HG02970 (cell line): Measurements from ENCODE around the gene GUCD1.
"Not testable (repeated sequence)": the region's sequence is repeated elsewhere in the genome, so short reads cannot be mapped to it uniquely, and the experiment has no call there.

Experiments
- ATAC-seq: cut with Tn5 transposase; IDR thresholded peaks from one replicate; pipeline ENCODE4 v1.9.1; 2021; ENCODE audit warnings: mild to moderate bottlenecking, moderate library complexity, moderate number of reproducible peaks; ENCODE audit not compliant: unreplicated experiment, low FRiP score

The GUCD1 gene

DNA sequence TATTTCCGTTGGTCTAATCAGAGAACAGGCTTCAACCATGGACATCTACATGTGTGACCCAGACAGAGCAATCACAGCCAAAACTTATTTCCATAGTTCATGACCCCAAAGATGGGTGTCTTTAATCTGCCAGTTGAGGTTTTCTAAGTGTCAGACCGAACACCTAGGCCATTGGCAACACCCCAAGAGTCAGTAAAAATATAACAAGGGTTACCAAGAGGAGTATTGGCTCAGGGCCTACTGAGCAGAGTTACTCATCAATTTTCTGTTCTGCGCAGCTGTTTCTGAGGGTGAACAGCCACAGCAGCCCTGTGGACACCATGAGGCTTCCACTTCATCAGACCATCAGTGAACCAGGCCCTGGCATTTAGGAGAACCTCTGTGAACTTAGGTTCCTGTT is 18.8 kb downstream of the GUCD1 start:
- no peak for ATAC-seq

DNA sequence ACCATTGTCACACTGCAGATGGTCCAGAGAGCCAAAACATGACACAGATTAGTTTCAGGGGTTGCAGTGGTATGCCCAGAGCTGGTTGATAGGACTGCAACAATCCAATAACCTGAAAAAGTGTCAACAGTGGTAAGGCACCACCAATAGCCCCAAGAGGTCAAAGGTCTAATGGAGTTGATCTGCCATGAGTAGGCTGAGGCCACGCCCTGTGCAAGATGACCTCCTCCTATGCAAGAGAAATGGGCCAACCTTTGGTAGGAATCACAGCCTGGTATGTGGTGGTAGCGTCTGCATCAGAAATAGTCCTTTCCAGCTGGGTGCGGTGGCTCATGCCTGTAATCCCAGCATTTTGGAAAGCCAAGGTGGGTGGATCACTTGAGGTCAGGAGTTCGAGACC is 19.6 kb downstream of the GUCD1 start:
- ATAC-seq = no peak

DNA sequence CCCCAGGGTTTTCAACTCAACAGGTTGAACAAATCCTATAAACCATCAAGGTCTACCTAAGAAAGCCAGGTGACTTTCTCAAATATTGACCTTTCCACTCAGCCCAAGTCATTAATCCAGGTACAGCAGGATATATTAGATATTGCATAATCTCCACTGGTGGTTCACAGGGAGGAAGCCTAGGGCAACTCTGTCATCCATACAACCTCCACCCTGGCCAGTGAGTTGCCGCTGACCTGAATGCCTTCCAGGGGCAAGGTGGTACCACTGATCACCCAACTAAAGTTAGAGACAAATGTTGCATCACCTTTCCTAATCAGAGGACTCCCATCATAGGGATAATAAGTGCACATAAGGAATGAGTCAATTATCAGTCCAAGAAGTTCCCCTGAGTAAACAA is 22.9 kb downstream of the GUCD1 start:
- ATAC-seq = no peak

GRCh38 chr22:24530968-24531367 is 24.0 kb downstream of the GUCD1 start:
- not testable (repeated sequence) for ATAC-seq

DNA sequence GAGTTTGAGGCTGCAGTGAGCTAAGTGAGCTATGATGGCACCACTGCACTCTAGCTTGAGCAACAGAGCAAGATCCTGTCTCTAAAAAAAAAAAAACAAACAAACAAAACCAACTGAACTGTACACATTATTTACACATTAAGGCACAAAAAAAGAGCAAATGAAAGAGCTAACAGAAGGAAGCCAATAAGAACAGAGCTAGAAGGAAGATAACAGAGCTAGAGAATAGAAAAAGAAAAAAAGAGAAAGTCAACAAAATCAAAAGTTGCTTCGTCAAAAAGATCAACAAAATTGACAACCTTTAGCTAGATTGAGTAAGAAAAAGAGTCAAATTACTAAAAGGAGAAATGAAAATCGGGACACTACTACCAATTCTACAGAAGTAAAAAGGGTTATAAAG is 25.0 kb downstream of the GUCD1 start:
- ATAC-seq = no peak

DNA sequence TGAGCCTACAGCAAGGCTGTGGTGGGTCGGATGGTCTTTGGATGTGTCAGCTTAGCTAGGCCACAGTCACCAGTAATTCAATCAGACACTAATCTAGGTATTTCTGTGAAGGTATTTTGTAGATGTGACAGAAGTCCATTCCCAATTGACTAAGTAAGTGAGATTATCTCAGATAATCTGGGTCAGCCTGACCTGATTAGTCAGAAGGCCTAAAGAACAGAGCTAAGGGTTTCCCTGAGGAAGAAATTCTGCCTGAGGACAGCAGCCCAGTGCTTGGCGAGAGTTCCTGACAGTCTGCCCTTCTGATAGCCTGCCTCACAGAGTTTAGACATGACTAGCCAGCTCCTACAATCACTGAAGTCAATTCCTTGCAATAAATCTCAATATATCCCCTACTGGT is 28.7 kb downstream of the GUCD1 start:
- ATAC-seq = no peak

GRCh38 chr22:24525416-24526037 is 29.4 kb downstream of the GUCD1 start:
- ATAC-seq = peak; percentile 81

- no peak for ATAC-seq
These were observed 31.1 kb downstream of the GUCD1 start for GRCh38 chr22:24523873-24524272.

DNA sequence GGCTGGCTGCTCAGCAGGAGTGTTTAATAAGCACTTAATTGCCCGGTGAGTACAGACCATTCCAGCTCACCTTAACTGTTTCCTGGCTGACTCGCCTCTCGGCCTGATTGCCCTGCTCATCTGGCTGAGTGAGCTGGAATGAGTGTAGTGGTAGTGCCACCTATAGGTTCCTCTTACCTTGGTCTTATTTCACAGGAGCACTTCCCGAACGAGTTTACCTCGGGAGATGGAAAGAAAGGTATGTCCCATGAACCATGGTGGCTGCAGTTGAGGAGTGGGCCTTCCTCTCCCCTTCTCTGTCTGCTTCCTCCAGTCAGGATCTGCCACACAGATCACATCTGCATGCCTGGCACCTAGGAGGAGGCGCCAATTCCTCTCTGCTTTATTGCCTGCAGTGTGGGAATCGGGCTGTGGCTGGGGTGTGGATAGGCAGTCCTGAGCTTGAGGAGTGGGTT is 33.1 kb downstream of the GUCD1 start:
- ATAC-seq = no peak

GRCh38 chr22:24519496-24519895 is 35.4 kb downstream of the GUCD1 start:
- ATAC-seq = no peak

DNA sequence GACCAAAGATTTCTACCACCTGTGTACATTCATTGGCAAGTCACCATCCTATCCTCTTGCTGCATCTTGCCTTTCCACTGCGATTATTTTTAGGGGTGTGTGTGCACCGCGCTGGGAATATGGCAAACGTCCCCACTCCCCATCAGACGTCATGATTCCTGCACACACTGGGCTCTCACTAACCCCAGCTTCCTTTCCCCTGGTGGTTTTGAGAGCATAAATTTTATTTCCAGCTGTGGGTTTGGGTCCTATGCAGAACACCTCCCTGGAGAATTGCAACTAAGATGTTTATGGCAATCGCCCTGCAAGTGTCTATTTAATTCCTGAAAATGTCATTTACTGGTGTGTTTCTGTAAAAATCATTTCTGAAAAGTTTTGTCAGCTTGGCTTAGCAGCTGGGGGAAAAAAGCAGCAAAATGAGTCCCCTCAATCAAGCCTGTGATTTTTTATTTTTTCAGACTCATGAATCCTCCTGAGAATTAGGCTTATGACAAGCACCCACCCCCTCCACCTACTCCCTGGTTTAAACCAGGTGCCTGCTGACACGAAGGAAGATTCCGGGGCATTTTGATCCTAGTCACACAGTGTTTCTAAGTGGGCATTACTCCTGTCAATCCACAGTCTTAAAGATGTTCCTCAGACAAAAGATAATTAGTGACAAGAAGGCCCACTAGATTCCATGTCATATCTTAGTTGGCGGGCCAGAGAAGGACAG is 36.0 kb downstream of the GUCD1 start:
- no peak for ATAC-seq

- ATAC-seq = no peak
These were observed 36.7 kb downstream of the GUCD1 start for GRCh38 chr22:24518228-24518627.

- no peak for ATAC-seq
These were observed 37.5 kb downstream of the GUCD1 start for GRCh38 chr22:24517446-24517845.

GRCh38 chr22:24516301-24516737 is 38.6 kb downstream of the GUCD1 start:
- no peak for ATAC-seq

DNA sequence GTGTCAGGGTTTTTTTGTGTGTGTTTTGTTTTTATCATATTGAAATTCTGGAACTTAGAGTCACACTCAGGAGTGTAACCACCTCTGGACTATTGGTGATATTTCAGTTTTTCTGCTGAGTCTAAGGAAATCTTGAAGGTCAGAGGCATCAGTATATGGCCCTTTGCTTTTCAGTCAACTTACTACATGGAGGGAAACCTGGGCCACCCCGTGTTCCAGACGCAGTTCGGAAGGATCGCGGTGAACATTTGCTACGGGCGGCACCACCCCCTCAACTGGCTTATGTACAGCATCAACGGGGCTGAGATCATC is 40.0 kb downstream of the GUCD1 start:
- no peak for ATAC-seq

DNA sequence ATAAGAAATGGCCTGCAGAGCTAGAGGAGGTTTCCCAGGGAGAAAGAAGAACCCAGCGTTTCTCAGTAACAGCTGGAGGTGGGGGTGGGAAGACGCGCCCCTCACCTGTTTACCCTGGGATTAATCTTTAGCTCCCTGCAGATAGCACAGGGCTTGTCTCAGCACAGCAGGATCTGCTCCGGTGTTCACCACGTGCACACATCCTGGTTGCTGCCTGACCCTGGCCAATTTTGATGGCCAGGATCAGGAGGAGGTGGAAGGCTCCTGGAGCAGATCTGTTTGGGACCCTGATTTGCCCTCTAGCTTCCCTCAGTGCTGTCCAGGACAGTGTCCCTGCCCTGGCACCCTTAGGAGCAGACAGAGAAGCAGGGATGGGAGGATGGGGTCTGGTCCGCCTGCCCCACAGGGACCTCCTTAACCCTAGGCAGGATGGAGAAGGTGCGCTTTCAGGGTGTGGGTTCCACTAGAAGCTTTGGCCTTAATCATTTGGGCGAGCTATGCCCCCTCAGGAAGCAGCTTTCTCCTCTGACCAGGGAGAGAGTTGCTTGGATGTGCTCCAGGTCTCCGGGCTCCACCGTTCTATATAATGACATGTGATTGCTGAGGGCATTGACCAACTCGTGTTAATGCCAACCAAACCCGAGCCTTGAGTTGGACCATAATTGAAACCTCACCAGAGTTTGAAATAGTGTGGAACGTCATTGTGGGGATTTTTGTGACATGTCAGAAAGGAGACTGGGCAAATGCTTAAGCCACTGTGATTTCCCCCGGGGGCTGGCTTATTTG is 40.5 kb downstream of the GUCD1 start:
- no peak for ATAC-seq

DNA sequence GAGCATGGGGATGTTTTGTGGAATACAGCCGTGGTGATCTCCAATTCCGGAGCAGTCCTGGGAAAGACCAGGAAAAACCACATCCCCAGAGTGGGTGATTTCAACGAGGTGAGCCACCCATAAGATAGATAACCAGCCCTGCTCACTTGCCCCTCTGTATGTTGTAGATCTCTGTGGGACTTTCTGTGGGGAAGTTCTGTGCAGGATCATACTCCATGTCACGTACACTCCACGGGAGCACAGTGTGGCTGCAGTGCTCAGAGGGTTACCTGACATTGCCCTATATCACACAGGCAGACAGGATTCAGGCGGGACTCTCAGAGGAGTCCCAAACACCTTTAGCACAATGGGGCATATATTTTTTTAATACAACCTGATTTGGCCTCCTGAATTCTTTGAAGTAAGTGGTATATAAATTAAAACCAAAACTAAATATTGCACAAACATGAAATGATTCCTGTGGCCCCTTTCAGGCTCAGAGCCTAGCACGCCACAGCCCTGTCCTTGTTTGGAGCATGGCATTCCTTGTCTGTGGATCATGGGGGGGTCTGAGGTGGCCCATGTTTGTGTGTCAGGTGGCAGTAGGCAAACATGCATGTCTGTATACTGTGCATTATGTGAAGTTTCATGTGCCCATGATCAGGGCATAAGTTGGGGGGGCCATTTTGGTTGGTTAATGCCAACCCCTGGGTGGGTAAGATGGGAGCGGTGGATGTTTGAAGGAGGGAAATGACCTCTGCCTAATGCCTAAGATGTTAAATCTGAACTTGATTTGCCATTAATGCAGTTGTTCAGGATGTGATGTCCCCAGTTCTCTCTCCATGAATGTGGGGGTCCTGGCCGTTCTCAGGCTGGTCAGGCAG is 41.3 kb downstream of the GUCD1 start:
- no peak for ATAC-seq

DNA sequence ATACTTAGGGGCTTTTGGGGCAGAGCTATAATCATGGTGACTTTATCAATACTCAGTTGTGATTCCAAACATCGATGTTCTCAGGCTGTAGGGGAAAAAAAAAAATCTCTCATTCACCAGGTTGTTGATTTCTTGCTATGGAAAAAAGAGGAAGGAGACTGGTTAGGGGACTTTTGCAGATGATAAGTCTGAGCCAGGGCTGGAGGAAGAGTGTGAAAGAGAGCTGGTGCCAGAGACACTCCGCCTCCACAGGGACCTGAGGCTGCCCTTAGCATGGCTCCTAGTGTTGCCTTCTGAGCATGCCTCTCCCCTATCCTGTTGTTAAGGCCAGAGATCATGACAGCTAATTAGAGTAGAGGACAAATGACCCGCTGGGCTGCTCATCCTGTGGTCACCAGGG is 42.9 kb downstream of the GUCD1 start:
- no peak for ATAC-seq

- ATAC-seq = no peak
These were observed 44.0 kb downstream of the GUCD1 start for GRCh38 chr22:24510637-24511625.

DNA sequence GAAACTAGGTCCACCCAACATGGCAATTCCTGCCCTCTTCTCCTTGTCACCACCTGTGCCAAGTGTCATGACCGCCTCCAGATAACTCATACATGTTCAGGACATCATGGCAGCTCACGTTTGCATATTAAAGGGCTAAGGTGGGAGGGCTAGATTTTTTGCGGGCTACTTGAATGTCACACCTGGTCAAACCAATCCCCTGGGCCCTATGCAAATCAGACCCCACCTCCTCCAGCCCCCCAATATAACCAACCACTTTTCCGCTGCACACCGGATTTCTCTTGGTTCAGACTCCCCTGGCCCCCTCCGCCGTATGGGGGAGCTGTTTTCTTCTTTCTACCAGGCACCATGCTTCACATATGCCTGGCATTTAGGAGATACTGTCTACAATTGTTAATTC is 47.2 kb downstream of the GUCD1 start:
- no peak for ATAC-seq
